HG03354 (cell line): ENCODE data around the gene FLNB.
A peak's percentile ranks its signal among the peaks of the same experiment; 100 is the strongest.

Source experiments
- ATAC-seq: cut with Tn5 transposase; IDR thresholded peaks from one replicate; pipeline ENCODE4 v1.9.1; 2021; ENCODE audit warnings: mild to moderate bottlenecking; ENCODE audit not compliant: unreplicated experiment, poor library complexity, severe bottlenecking

FLNB gene

GRCh38 chr3:58009026-58009748 lies 965 bp downstream of the FLNB start:
- ATAC-seq: peak; percentile 17

- no peak for ATAC-seq
Observed at GRCh38 chr3:58009749-58010535, 1.7 kb downstream of the FLNB start.

GRCh38 chr3:58010562-58010961 lies 2.3 kb downstream of the FLNB start:
- no peak for ATAC-seq

GRCh38 chr3:58011580-58011979 lies 3.4 kb downstream of the FLNB start:
- no peak for ATAC-seq

GRCh38 chr3:58012302-58012701 lies 4.1 kb downstream of the FLNB start:
- ATAC-seq: peak; percentile 36

- ATAC-seq: no peak
Observed at GRCh38 chr3:58013099-58013498, 4.9 kb downstream of the FLNB start.

GRCh38 chr3:58013973-58014649 lies 5.9 kb downstream of the FLNB start:
- ATAC-seq: no peak

- no peak for ATAC-seq
Observed at GRCh38 chr3:58015520-58015915, 7.3 kb downstream of the FLNB start.

GRCh38 chr3:58016710-58017109 lies 8.5 kb downstream of the FLNB start:
- no peak for ATAC-seq

GRCh38 chr3:58018892-58019742 lies 10.9 kb downstream of the FLNB start:
- no peak for ATAC-seq

GRCh38 chr3:58020783-58021071 lies 12.5 kb downstream of the FLNB start:
- ATAC-seq: no peak

- no peak for ATAC-seq
Observed at GRCh38 chr3:58021072-58021959, 13.1 kb downstream of the FLNB start.

- ATAC-seq: no peak
Observed at GRCh38 chr3:58021962-58022361, 13.7 kb downstream of the FLNB start.

GRCh38 chr3:58022490-58022889 lies 14.3 kb downstream of the FLNB start:
- no peak for ATAC-seq

GRCh38 chr3:58023531-58023930 lies 15.3 kb downstream of the FLNB start:
- no peak for ATAC-seq

GRCh38 chr3:58025406-58025805 lies 17.2 kb downstream of the FLNB start:
- no peak for ATAC-seq

GRCh38 chr3:58025837-58026569 lies 17.8 kb downstream of the FLNB start:
- ATAC-seq: no peak

- no peak for ATAC-seq
Observed at GRCh38 chr3:58026598-58026997, 18.4 kb downstream of the FLNB start.
